Hematopoietic multipotent progenitor cell treated with erythropoietin and hydrocortisone succinate and interleukin-3 and kit ligand, for 4 days (in vitro differentiated cells): Measurements from ENCODE around the gene APBA1.

Experiments
- DNase-seq: peaks from one replicate; pipeline ENCODE4 v3.0.0-alpha.2; 2015

Gene APBA1

DNA sequence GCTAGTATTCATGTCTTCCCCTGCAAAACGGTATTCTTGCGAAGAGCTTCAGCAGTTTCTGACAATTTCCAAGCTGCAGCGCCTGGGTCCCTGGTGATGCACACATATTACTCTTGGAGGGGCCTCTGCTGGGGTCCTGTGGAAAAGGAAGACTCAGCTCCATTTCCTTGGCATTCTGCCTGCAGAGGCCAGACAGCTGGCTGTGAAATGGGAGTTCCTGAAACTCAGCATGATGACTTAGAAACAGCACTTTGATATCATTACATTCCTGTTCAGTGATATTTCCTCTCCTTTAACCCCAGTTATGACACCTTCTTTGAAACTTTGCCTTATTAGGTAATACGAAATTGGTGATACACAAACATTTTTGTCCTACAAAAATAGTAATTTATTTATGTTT lies 98.5 kb downstream of the APBA1 start:
- DNase-seq = no peak

DNA sequence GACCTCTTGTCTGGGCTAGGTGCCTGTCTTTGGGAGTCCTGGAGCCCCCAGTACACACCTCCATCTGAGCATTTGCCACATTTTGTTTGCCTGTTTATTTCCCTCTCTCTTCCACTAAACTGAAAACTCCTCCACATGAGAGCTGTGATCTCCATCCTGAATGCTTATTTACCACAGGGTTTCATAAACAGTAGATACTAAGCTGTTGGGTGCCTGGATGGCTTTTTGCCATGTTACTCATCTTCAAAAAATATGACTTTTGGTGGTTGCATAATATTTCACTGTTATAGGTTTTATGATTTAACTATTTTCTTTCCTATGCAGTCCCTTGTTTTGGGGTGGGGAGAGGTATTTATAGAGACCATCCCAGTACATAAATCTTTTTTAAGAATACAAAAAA lies 99.6 kb downstream of the APBA1 start:
- no peak for DNase-seq

- peak; percentile 11 for DNase-seq
Observed at GRCh38 chr9:69571032-69571431, 101.1 kb downstream of the APBA1 start.

- no peak for DNase-seq
Observed at GRCh38 chr9:69569738-69570451, 102.3 kb downstream of the APBA1 start.

GRCh38 chr9:69564557-69564956 lies 107.6 kb downstream of the APBA1 start:
- DNase-seq = no peak

DNA sequence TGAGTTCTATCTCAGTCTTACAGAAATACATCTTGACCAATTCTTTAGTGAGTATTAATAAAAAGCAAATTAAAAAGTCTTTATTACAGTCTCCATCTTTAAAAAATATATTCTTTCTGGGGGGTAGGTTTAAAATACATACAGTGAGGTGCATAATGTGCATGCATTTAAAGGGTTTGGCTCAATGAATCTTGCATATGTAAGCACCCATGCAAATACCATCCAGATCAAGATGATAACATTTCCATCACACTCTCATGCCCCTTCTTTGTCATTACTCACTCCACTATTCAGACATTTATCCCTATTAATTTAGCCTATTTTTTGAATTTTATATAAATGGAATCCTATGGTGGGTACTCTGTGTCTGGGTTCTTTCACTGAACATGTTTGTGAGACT lies 113.0 kb downstream of the APBA1 start:
- DNase-seq = no peak

GRCh38 chr9:69556707-69557106 lies 115.5 kb downstream of the APBA1 start:
- DNase-seq = no peak

- no peak for DNase-seq
Observed at GRCh38 chr9:69555802-69556201, 116.4 kb downstream of the APBA1 start.

DNA sequence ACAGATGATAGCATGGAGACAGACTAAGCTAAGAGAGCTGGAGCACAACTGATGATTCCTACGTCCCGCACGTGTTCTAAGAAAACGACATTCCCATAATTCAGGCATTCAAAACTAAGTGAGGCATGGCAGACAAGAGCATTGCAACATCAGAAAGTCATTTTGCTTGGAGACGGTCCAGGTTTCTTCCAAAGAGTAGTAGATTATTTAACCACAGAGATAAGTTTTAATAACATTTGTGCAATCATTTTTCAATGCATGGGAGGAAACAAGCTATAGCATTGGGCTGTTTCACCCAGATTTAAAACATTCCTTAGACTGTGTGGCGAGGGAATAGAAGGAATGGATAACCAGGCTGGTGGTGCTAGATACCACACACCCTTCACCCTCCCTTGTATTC lies 117.2 kb downstream of the APBA1 start:
- peak; percentile 43 for DNase-seq

GRCh38 chr9:69549310-69550202 lies 122.6 kb downstream of the APBA1 start:
- DNase-seq = peak; percentile 70

- no peak for DNase-seq
Observed at GRCh38 chr9:69548681-69549080, 123.5 kb downstream of the APBA1 start.

- peak; percentile 33 for DNase-seq
Observed at GRCh38 chr9:69546265-69546664, 125.9 kb downstream of the APBA1 start.

GRCh38 chr9:69542942-69543704 lies 129.0 kb downstream of the APBA1 start:
- DNase-seq = no peak

DNA sequence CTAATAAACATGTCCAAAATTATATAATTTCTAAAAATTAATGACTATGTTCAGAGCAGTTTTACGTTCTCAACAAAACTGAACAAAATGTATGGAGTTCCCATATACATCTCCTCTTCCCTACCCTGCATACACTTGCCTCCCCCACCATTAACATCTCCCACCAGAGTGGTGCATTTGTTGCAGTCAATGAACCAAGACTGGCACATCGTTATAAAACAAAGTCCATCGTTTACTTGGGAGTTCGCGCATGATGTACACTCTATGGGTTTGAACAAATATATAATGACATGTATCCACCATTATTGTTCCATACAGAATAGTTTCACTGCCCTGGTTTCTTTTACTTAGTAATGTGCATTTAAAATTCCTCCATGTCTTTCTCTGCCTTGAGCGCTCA lies 130.1 kb downstream of the APBA1 start:
- DNase-seq = no peak

GRCh38 chr9:69535911-69536310 lies 136.3 kb downstream of the APBA1 start:
- DNase-seq = no peak

DNA sequence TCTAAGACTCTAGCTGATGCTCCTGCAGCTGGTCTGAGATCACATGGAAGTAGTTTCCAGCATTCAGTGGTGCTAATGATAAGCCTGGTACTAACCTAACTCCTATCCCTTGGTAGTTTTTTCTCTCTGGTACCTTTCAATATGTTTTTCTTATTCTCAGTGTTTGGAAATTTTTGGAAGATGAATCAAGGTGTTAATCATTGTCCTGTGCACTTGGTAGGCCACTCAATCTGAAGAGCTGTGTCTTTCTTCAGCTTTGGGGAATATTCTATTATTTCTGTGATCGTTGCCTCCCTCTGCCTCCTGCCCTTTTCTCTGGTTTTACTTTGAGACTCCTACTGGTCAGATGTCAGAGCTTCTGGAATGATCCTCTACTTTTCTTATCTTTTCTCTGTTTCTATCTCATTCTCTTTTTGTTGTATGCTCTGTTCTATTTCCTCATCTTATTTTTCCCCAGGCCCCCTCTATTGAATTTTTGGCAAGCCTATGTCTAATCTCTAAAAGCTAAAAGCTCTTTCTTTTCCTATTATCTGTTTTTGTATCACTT lies 136.8 kb downstream of the APBA1 start:
- no peak for DNase-seq

- peak; percentile 71 for DNase-seq
Observed at GRCh38 chr9:69532396-69532795, 139.8 kb downstream of the APBA1 start.

GRCh38 chr9:69527454-69527853 lies 144.7 kb downstream of the APBA1 start:
- no peak for DNase-seq

GRCh38 chr9:69526699-69527098 lies 145.5 kb downstream of the APBA1 start:
- DNase-seq = no peak

DNA sequence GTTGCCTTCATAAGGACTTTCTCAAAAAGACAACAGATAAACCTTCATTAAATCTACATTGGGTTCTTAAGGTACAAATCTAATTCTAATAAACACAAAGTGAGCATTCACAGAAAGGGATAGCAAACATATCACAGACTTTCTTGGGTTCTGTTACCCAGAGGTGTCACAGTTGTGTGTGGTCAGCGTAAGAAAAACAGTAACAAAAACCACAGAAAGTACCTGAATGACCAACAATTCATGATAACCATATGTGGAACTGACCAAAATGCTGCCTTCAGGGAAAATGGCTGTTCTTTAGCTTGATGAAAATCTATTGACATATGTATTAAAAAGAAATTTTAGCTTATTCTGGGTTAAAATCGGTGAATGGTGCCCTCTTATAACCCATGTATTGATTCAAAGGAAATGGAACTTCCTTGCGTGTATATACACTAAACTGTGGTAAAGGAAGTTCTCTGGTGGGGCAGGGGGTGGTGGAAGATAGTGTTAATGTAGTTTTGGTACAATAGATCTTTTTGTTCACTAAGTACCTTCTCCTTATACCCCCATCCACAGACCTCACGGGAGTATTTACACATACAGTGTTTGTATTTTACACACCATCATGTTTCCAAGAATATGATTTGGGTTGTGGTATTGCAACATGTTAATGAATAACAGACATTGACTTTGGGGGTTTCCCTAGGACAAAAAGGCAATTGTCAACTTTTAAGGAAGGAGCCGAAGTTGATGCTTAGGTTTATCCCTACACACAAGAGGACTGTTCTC lies 152.5 kb downstream of the APBA1 start:
- no peak for DNase-seq

DNA sequence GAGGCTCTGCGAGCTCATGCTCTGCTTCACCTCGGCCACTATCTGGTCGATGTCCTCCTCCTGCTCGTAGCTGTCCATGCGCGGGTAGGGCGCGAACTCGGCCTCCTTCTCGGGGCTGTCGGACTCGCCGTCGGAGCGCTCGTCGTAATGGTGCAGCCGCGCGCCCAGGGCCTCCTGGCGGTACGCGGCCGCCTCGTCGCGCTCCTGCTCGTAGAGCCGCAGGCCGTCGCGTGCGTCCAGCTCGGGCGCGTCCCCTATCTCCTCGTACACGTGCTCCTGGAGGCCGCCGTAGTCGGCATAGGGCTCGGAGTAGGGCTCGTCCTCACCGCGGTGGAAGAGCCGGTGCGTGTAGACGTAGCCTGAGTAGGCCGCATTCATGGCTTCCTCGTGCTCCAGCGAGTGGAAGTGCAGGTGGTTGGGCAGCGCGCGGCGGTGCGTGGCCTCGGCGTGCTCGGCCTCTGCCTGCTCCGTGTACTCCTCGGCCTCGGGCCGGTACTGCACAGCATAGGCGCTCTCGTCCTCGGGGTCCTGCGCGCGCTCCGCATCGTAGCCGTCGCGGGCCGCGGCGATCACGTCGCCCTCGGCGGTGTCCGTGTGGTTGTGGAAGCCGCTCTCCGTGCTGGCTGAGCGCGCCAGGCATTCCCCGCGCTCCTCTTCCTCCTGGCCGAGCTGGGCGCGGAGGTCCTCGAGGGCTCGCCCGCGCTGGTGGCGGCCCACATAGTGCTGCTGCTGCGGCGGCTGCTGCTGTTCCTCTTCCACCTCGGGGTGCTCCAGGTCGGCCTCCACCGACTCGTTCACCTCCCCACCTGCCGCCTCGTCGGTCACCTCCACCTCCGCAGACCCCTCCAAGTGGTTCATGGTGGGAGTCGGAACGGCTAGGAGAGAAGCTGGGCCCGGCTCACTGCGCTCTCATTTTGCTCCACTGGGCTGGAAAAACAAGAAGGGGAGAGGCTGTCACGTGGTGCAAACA lies 155.5 kb downstream of the APBA1 start:
- DNase-seq = no peak
